HL-60/S4 treated with phorbol 12-myristate 13-acetate at 8.2 ng/mL for 4 days and 3 days (cell line): Measurements from ENCODE around the gene MLXIPL.
"Not testable (repeated sequence)": the region's sequence is repeated elsewhere in the genome, so short reads cannot be mapped to it uniquely, and the experiment has no call there.

ENCODE experiments used
- in situ Hi-C: fragments of 300-500 bp; cut with MboI; formaldehyde crosslinking; loops from 2 replicates; pipeline ENCODE4 v1.15.0; 2022; ENCODE audit warnings: low sequenced_read_pairs

Gene MLXIPL, protein sequence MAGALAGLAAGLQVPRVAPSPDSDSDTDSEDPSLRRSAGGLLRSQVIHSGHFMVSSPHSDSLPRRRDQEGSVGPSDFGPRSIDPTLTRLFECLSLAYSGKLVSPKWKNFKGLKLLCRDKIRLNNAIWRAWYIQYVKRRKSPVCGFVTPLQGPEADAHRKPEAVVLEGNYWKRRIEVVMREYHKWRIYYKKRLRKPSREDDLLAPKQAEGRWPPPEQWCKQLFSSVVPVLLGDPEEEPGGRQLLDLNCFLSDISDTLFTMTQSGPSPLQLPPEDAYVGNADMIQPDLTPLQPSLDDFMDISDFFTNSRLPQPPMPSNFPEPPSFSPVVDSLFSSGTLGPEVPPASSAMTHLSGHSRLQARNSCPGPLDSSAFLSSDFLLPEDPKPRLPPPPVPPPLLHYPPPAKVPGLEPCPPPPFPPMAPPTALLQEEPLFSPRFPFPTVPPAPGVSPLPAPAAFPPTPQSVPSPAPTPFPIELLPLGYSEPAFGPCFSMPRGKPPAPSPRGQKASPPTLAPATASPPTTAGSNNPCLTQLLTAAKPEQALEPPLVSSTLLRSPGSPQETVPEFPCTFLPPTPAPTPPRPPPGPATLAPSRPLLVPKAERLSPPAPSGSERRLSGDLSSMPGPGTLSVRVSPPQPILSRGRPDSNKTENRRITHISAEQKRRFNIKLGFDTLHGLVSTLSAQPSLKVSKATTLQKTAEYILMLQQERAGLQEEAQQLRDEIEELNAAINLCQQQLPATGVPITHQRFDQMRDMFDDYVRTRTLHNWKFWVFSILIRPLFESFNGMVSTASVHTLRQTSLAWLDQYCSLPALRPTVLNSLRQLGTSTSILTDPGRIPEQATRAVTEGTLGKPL

DNA sequence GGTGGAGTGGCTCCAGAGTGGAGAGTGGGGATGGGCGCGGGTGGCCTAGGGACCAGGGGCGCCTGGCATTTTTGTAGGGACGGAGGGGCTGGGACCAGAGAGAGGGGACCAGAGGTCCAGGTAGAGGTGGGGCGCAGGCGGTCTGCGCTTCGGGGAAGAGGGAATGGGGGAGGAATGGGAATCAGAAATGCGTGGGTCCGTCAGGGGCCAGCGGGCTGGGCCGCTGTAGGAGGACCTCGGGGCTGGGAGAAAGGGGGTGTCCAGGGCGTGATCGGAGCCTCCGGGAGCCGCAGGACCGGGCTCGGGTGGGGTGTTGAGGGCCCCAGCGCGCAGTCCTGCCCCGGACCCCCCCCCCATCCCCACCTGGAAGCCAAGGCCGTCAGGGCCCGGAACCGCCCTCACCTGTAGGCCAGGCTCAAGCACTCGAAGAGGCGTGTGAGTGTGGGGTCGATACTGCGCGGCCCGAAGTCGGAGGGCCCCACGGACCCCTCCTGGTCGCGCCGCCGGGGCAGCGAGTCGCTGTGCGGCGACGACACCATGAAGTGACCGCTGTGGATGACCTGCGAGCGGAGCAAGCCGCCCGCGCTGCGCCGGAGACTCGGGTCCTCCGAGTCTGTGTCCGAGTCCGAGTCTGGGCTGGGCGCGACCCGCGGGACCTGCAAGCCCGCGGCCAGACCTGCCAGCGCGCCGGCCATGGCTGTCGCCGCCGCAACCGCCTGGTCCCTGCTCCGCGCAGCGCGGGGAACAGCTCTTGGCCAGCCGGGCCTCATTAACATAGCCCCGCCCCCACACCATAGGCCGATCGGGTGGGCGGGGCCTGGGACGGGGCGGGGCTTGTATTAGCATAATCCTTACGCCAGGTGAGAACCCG is at the start of gene MLXIPL:
Gene MLXIPL, minus strand, starts transcription at position 725 of the 871 bp plus-strand sequence. Its CDS starts 30 bp downstream, at position 695.
- in situ Hi-C loops: no loop called here

DNA sequence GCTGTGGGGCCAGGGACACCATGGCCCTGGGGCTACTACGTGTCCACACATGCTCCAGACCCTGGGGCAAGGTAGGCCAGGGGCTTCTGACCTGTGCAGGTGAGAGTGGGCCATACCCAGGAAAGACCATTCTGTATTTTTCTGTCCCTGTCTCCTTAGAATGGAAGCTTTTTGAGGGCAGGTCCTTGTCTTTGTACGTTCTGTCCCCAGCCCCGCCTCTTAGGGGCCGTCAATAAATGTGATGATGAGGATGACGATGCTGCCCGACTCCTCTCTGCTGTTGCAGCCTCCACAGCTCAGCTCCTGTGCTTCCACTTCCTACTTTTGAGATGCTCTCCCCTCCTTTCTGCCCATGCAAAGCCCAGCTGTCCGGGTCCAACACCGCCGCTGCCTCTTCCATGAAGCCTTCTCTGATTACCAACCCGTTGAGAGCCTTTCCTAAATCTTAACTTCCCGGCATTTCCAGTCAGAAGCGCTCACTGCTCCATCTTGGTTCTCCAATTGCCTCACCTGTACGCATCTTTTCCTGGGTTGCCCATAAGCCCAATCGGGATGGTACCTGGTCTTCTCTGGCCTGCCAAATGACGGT is 47.6 kb upstream of the MLXIPL start:
- in situ Hi-C loops: no loop called here

DNA sequence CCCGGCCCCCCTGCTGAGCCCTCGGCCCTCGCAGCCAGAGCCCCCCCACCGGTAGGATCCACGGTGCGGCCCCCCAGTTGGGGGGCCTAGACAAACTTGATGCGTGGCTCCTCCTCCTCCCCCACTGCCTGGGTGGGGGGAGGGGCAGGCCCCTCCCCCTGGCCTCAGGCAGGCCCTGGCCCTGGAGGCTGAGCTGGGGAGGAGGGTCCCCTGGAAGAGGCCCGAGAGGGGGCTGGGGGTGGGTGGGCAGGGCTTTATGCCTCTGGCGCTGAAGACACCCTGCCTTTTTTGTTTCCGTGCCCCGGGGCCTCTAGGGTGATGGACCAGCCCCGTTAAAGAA is 47.0 kb upstream of the MLXIPL start:
- in situ Hi-C loops: no loop called here

DNA sequence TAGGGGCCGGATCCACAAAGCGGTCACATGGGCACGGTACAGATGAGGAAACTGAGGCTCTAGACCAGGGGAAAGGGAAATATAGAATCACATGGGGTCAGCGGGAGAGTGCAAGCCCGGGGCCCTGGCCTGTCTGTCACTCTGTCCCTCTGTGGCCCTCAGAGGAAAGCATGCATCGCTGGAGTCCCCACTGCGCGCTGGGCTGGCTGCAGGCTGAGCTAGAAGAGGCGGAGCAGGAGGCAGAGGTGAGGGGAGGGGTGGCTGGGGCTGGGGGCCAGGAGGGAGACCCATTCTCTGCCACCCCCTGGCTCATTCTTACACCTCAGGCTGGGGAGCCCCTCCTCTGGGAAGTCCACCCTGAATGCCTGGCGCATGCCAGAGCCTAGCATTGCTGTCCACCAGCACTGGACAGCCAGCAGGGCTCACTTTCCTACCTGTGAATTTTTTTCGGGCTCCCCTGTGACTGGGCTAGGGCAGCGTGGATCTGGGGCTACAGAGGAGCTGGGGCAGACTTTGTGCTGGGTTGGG is 45.6 kb upstream of the MLXIPL start:
- in situ Hi-C loops: no loop called here

DNA sequence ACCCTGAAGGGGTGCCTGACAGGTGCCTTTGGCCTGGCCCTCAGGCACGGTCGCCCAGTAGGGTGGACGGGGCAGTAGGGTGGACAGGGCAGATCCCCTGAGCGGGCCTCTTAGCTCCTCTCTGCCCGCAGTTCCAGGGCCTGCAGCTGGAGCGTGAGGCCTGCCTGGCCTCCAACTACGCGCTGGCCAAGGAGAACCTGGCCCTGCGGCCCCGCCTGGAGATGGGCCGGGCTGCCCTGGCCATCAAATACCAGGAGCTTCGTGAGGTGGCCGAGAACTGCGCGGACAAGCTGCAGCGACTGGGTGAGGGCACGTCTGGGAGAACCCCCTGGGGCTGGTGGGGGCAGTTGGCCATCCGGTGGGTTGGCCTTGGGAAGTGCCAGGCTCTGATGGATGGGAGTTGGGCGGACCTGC is 45.0 kb upstream of the MLXIPL start:
- in situ Hi-C loops: no loop called here

DNA sequence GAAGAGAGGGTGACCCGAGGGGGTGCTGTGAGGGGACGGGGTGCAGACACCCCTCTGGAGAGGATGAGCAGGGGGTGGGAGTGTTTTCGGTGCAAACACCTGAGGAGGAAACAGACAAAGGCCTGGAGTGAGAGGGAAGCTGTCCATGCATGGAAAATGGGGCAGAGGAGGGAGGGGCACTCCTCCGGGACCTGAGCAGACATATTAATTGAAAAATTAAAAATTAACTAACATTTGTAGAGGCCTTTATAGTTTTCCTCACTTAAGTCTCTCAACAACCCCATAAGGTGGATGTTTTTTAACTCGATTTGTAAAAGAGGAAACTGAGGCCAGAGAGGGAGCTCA is 44.5 kb upstream of the MLXIPL start:
- in situ Hi-C loops: no loop called here

DNA sequence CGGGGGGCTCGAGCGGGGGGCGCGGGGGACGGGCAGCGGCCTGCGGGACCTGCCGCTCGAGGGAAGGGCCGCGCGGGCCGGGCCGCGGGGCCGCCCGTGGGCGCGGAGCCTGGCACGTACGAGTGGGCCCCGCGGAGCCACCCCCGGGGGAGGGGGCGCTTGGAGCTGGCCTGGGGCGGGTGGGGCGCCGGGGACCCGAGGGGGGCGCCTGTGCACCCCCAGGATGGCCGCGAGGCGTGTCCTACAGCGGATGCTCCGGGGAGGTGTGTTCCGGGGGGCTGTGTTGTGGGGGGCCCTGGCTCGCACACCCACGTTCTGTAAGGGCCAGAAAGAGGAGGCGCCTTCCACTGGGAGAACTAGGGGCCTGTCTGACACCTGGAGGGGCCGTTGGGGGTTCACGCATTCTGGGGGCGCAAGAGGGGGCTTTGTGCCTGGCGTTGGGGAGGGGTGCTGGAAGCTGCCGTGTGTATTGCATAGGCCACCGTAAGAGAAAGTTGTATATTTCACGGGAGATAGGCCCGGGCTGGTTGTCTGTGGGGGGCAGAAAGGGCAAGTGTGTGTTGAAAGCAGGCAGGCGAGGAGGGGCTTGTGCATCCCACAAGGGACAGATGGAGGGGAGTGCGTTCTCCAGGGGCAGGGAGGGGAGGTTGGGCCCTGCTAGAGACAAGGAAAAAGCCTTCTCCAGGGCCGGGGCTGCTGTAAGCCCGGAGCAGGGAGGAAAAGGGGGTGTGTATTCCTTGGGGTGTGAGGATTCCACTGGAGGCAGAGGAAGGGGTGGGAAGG is 44.0 kb upstream of the MLXIPL start:
- in situ Hi-C loops: no loop called here

DNA sequence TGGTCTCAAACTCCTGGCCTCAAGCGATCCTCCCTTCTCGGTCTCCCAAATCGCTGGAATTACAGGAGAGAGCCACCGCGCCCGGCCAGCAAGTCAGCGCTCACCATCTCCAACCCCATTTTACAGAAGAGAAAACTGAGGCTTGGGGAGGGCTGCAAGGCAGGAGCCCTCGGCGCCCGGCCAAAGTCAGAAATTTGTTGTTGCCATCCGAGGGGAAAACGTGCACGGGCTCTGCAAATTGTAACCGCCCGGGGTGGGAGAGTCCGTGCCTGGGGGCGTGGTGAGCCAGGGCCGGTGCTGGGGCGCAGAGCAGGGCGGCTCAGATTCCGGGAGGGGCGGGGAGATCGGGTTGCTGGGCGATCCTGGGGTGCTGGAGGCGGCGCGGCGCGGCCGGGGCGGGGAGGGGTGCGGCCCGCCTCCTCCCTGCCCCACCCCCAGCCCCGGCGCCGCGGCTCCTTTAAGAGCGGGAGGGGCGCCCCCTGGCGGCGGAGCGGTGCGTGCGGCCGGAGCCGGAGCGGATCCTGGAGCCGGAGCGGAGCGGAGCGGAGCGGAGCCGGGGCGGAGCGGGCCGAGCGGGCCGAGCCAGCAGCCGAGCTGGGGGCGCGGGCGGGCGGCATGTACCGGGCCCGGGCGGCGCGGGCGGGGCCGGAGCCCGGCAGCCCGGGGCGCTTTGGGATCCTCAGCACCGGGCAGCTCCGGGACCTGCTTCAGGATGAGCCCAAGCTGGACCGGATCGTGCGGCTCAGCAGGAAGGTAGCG is 43.2 kb upstream of the MLXIPL start, which contains the start of gene VPS37D:
Gene VPS37D, plus strand, starts transcription at position 488 of the 759 bp plus-strand sequence. Its CDS starts 128 bp downstream, at position 616.
- in situ Hi-C loops: no loop called here

DNA sequence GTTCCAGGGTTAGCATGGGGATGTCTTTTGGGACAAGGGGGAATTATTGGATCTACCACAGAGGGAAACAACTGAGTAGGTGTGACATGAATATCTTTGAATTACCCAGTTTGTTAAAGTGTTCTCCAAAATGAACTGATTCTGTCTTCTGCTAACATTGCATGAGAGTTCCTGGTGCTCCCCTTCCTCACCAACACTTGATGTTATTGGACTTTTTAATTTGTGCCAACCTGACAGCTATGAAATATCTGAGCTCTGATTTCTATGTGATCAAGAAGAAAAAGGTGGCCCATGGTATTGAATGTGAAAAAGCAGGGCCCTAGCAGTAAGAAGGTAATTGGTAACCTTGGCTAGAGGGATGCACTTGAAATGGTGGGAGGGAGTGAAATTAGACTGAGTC is 38.7 kb upstream of the MLXIPL start:
- in situ Hi-C loops: no loop called here

DNA sequence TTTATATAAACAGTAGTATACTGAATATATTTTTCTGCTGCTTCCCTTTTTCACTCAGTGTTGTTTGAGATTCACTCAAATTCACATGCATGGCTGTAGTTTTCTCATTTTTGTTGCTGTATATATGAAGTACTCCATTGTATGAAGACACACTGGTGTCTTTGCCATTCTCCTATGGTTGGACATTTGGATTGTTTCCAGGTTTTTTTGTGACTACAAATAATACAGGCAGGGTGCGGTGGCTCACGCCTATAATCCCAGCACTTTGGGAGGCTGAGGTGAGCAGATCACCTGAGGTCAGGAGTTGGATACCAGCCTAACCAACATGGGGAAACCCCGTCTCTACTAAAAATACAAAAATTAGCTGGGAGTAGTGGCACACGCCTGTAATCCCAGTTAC is 36.3 kb upstream of the MLXIPL start:
- in situ Hi-C loops: not testable (repeated sequence)

DNA sequence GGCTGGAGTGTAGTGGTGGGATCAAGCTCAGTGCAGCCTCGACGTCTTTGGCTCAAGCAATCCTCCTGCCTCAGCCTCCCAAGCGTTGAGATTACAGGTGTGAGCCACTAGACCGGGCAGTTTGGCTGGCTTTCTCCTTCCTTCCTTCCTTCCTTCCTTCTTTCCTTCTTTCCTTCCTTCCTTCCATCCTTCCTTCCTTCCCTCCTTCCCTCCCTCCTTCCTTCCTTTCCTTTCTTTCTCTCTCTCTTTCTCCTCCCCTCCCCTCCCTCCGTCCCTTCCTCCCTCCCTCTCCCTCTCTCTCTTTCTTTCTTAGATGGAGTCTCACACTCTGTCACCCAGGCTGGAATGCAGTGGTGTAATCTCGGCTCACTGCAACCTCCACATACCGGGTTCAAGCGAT is 35.7 kb upstream of the MLXIPL start:
- in situ Hi-C loops: no loop called here

DNA sequence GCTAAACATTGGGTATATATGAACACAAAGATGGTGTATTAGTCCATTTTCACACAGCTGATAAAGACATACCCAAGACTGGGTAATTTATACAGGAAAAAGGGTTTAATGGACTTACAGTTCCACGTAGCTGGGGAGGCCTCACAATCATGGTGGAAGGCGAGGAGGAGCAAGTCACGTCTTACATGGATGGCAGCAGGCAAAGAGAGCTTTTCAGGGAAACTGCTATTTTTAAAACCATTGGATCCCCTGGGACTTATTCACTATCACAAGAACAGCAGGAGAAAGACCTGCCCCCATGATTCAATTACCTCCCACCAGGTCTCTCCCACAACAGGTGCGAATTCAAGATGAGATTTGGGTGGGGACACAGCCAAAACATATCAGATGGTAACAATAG is 31.0 kb upstream of the MLXIPL start:
- in situ Hi-C loops: not testable (repeated sequence)

DNA sequence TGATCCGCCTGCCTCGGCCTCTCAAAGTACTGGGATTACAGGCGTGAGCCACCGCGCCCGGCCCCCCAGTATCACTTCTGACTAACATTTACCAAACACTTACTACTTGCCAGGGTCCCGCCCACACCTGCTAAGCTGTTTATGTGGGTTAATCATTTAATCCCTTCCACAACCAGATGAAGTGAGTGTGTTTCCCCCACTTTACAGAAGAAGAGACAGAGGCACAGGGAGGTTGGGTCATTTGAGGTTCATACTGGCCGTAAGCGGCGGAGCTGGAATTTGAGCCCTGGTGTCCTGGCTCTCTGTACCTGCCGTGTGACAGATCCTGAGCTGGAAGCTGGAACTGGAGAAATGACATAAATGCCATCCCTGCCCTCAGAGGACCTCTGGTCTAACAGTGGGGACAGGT is 28.2 kb upstream of the MLXIPL start:
- in situ Hi-C loops: no loop called here

DNA sequence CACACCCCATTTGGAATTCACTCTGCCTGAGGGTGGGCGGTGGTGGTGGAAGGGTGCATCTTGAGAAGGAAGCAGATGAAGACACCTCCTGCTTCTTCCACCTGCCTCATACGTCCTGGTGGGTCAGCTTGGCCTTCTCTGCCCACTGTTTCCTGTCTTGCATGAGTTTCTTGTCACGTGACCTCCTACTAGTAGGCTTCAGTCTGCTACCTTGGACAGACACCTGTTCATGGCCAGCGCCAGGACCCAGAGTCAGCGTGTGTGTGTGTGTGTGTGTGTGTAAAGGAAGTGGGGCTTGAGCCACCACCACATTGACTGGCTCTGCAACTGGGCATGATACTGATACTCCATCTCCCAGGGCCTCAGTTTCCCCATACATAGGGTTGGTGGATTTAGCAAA is 26.2 kb upstream of the MLXIPL start:
- in situ Hi-C loops: no loop called here

DNA sequence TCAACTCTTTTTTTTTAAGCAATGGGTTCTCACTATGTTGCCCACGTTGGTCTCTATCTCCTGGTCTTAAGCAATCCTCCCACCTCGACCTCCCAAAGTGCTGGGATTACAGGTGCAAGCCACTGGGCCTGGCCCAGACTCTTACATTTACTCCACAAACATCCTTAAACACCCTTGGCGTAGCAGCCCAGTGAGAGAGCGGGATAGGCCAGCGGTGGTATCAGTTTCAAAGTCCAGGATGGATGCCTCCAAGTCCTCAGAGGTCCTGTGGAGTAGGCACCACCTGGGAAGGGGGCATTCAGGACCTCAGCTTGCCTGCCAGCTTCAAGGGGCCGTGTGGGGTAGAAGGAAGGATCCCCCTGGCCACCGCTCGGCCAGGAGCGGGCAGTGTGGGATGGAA is 25.3 kb upstream of the MLXIPL start:
- in situ Hi-C loops: no loop called here

DNA sequence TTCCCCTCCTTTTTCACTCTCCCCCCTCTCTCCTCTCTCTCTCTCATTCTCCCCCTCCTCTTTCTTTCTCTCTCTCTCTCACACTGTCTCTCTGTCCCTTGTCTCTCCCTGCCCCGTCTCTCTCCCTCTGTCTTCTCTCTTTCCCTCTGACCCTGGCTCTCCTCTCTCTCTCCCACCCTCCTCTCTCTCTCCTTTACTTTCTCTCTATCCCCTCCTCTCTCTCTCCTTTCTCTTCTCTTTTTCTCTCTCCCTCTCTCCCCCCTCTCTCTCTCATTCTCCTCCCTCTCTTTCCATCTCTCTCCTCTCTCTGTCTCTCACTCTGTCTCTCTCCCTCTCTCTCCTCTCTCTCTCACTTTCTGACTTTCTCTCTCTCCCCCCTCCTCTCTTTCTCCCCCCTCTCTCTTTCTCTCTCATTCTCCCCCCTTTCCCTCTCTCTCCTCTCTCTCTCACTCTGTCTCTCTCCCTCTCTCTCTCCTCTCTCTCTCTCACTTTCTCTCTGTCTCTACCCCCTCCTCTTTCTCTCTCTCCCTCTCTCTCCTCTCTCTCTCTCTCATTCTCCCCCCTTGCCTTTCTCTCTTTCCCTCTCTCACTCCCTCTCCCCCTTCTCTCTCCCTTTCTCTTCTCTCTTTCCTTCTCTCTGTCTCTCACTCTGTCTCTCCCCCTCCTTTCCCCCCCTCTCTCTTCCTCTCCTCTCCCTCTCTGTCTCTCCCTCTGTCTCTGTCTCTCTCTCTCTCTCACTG is 24.4 kb upstream of the MLXIPL start:
- in situ Hi-C loops: no loop called here

DNA sequence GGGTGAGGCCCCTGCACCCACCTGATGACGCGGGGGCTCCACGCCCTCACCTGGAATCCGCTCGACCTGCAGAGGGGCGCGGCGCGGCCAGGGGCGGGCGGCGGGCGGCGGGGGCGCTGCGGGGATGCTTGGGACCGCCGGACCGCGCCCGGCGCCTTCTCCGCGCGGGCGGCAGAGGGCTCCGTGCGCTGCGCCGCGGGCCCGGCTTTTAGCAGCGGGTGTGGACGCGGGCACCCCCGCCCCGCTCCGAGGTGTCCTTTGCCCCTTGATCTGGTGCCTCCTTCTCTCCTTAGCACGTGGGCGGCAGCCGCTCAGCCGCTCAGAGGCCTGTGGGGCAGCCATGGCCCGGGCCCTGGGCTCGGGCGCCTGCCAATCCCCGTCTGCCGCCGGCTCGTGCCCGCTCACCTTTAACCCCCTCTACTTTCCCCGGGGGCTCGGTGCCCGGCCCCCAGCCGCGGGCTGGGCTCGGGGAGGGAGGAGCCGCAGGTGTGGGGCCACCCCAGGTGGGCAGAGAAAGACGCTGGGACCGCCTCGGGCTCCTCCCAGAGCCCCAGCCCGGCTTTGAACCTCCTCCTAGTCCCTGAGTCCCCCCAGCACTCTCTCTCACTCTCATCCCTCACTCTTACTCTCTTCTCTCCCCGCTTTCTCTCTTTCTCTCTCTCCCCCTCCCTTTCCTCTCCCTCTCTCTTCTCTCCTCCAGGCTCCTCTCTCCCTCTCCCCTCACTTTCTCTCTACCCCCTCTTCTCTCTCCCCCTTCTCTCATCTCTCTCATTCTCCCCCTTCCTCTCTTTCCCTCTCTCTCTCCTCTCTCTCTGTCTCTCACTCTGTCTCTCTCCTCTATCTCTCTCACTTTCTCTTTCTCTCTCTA is 23.6 kb upstream of the MLXIPL start:
- in situ Hi-C loops: no loop called here
